ENCODE measurements around the gene CCDC136. TPM values are rescaled to one million over a fixed set of nuclear protein-coding genes. Genes with fewer than 3 reads are reported as not detected.

The CCDC136 gene
- total RNA-seq, 1 experiment from 2014 or later = 31.1 TPM

GRCh38 chr7:128758553-128758952 lies 33.2 kb upstream of the CCDC136 start:
- H3K36me3 Mint-ChIP-seq (ENCODE audit: insufficient read depth in 1 of 3, low read depth in 3 of 3) = peaks cover 26 to 80% (median 76%) of the 10 kb centered on the region in 3 experiments; a peak in 6 of 7 replicates
- H3K4me1 ChIP-seq (ENCODE audit: insufficient read depth, low read length) = no peaks in the 10 kb centered on the region
- no peak overlapping the region for H4K8ac ChIP-seq (replicated peaks; ENCODE audit: insufficient read length, low read depth, low read length)
- no peak overlapping the region for H3K27ac Mint-ChIP-seq
- no peak overlapping the region for H2BK15ac ChIP-seq (ENCODE audit: low read depth, low read length)
- no CpG with 5 or more reads among the region's 1 CpG for WGBS (ENCODE audit: extremely low coverage, insufficient read length, low lambda C conversion rate)
- no peak overlapping the region for H4K91ac ChIP-seq (ENCODE audit: insufficient read length, low read depth, low read length)
- no peak overlapping the region for H3K4ac ChIP-seq (ENCODE audit: low read depth, low read length)
- peaks cover 3% of the 10 kb centered on the region for H3K79me1 ChIP-seq (ENCODE audit: insufficient read depth, low read depth, low read length, poor library complexity, severe bottlenecking)
- H3K14ac ChIP-seq (ENCODE audit: insufficient read depth, low read length) = no peak overlapping the region
- H3K27me3 Mint-ChIP-seq (ENCODE audit: low read depth) = no peaks in the 10 kb centered on the region
- H4K5ac ChIP-seq (ENCODE audit: insufficient read length, low read depth, low read length) = no peak overlapping the region
- TF ChIP-seq CTCF (conservative IDR thresholded peaks at IDR 0.05) = no peak
- no peak overlapping the region for H2AFZ ChIP-seq (ENCODE audit: low read length)
- no peak overlapping the region for H3K23ac ChIP-seq (ENCODE audit: insufficient read length, low read depth, low read length)
- H4K20me1 ChIP-seq (ENCODE audit: control insufficient read depth, insufficient read depth, insufficient read length) = no peaks in the 10 kb centered on the region
- H3T11ph ChIP-seq (ENCODE audit: low read length) = no peak overlapping the region
- no peak overlapping the region for H3K4me3 Mint-ChIP-seq
- no peak overlapping the region for H2BK12ac ChIP-seq (ENCODE audit: insufficient read length, low read depth, low read length)
- no peaks in the 10 kb centered on the region for H3K79me2 ChIP-seq (ENCODE audit: insufficient read depth, low read length)
- no peak overlapping the region for H3K18ac ChIP-seq (ENCODE audit: insufficient read length, low read depth, low read length)
- no peak overlapping the region for H3K56ac ChIP-seq (ENCODE audit: insufficient read length, low read depth, low read length)
- no peaks in the 10 kb centered on the region for H3K9me3 ChIP-seq (ENCODE audit: control insufficient read depth, low read depth, low read length)
- no peak overlapping the region for H3K9ac ChIP-seq (ENCODE audit: extremely low read depth, insufficient read length, low read length)
- no peaks in the 10 kb centered on the region for H3K27me3 ChIP-seq (ENCODE audit: insufficient read depth, low read length)
- H2BK20ac ChIP-seq (ENCODE audit: low read depth, low read length, poor library complexity, severe bottlenecking) = no peak overlapping the region
- no peak overlapping the region for H2BK120ac ChIP-seq (ENCODE audit: low read depth, low read length, poor library complexity, severe bottlenecking)
- no peak overlapping the region for H3K27ac ChIP-seq (ENCODE audit: insufficient read length, low read depth, low read length)
- H3K4me2 ChIP-seq (ENCODE audit: insufficient read depth, insufficient read length, low read length) = no peak overlapping the region
- H2AK5ac ChIP-seq (ENCODE audit: insufficient read length, low read length) = no peak overlapping the region
- no peak overlapping the region for H2BK5ac ChIP-seq (ENCODE audit: insufficient read length, low read length)
- H3K9me3 Mint-ChIP-seq = no peaks in the 10 kb centered on the region
- no peaks in the 10 kb centered on the region for H3K23me2 ChIP-seq (ENCODE audit: insufficient read length, low read depth, low read length, poor library complexity, severe bottlenecking)
- H3K4me1 Mint-ChIP-seq = no peaks in the 10 kb centered on the region
- no peak for DNase-seq
